ENCODE data around the gene CYP26C1.
A peak's percentile ranks its signal among the peaks of the same experiment; 100 is the strongest.

DNA sequence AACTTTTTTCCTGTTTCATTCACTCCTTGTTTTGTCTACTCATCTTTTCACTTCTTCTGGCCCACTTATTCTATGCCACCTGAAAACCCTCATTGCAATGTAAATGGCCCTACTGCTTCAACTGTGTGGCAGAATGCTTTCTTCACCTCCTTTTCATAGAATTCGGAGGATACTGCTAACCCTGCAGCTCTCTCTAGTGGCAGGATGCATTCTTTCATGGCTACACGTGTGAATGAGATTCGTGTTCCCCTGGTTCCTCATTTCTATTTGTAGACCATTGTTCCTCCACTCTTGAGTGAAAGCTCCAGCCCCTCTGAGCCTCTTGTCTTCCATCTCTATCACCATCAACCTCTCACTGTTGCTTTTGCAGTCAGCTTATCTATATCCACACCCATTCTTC, 20.9 kb upstream of the CYP26C1 start:
- TF ChIP-seq, protein P1, sequence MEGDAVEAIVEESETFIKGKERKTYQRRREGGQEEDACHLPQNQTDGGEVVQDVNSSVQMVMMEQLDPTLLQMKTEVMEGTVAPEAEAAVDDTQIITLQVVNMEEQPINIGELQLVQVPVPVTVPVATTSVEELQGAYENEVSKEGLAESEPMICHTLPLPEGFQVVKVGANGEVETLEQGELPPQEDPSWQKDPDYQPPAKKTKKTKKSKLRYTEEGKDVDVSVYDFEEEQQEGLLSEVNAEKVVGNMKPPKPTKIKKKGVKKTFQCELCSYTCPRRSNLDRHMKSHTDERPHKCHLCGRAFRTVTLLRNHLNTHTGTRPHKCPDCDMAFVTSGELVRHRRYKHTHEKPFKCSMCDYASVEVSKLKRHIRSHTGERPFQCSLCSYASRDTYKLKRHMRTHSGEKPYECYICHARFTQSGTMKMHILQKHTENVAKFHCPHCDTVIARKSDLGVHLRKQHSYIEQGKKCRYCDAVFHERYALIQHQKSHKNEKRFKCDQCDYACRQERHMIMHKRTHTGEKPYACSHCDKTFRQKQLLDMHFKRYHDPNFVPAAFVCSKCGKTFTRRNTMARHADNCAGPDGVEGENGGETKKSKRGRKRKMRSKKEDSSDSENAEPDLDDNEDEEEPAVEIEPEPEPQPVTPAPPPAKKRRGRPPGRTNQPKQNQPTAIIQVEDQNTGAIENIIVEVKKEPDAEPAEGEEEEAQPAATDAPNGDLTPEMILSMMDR (IDR thresholded peaks at IDR 0.05) = peak in 2 of 6 experiments; percentile 6 to 29
- TF ChIP-seq POLR2A (IDR thresholded peaks at IDR 0.05) = no peak
